GM19023 (cell line): ENCODE data around the gene VARS2.
"Not testable (repeated sequence)": the region's sequence is repeated elsewhere in the genome, so short reads cannot be mapped to it uniquely, and the experiment has no call there.

Experiments used
- ATAC-seq: cut with Tn5 transposase; IDR thresholded peaks from one replicate; pipeline ENCODE4 v1.9.1; 2021; ENCODE audit warnings: mild to moderate bottlenecking, moderate library complexity; ENCODE audit not compliant: unreplicated experiment

The VARS2 gene

DNA sequence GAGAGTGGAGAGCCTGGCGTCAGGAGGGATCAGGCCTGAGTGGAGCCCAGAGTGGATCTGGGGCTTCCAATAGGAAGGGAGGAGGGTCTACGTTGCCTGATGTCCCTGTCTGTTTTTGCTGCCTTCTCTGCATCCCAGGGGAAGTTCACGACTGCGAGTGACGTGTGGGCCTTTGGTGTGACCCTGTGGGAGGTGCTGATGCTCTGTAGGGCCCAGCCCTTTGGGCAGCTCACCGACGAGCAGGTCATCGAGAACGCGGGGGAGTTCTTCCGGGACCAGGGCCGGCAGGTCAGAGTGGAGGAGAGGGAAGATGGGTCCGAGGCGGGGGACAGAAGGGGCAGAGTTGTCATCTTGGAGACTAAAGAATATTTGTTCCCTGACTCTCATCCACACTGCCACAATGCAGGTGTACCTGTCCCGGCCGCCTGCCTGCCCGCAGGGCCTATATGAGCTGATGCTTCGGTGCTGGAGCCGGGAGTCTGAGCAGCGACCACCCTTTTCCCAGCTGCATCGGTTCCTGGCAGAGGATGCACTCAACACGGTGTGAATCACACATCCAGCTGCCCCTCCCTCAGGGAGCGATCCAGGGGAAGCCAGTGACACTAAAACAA lies 15.2 kb upstream of the VARS2 start:
- no peak for ATAC-seq

DNA sequence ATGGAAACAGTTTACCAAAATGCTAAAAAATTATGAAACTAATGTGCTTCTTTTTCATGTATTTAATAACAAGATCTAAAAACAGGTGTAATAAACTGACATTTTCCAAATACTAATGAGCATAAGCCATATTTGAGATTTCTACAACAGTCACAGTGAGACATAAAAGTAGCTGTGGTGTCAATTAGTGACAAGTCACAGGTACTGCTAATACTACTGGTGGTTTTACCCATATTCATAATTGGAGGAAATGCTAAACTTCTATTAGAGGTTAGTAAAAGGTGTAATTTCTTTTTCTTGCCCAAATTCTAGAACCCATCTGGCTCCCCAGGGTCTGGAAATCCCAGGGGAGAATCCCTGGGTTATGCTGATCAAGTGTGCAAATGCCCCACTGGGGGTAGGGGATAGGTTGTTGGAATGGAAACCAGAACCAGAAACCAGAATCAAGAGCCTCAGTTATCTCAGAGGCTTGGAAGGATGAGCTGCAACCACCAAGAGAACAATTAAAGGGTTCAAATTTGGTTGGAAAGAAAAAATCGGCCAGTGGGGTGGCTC lies 13.1 kb upstream of the VARS2 start:
- no peak for ATAC-seq

DNA sequence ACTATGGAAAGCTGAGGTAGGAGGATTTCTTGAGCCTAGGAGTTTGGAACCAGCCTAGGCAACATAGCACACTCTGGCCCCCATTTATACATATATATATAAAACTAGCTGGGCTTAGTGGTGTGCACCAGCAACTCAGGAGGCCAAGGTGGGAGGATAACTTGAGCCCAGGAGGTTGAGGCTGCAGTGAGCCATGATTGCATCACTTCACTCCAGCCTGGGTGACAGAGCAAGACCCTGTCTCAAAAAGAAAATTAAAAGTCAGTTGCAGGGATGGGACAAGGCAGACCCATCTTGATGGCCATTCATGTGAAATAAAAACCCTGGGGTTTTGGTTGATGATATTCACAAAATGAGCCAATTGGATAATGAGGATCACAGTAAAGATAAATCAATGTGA lies 12.6 kb upstream of the VARS2 start:
- no peak for ATAC-seq

DNA sequence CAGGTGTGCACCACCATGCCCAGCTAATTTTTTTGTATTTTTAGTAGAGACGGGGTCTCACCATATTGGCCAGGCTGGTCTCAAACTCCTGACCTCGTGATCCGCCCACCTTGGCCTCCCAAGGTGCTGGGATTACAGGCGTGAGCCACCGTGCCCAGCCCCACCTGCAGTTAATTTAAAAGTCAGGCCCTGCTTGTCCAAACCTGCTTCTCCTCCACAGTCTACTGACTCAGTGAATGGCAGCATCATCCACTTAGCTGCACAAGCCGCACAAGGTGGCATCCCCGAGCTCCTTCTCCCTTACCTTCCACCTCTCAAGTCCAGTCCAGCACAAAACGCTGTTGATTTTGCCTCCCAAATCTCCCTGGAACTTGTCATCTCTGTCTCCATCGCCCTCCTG lies 11.8 kb upstream of the VARS2 start:
- ATAC-seq = not testable (repeated sequence)

DNA sequence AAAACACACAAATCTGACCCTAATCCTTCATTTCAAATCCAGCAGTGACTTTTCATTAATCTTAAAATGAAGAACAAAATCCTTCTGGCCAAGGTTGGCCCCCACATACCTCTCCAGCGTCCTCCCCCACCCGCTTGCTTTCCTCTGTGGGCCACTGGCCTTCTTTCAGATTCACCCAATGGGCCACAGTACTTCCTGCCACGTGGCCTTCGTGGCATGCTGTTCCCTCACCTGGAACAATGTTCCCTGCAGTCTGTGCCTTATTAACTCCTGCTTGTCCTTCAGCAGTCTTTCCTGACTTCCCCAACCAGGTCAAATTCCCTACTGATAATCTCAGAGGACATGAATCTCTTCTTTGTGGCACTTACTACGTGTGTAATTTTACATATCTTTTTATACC lies 11.3 kb upstream of the VARS2 start:
- no peak for ATAC-seq

DNA sequence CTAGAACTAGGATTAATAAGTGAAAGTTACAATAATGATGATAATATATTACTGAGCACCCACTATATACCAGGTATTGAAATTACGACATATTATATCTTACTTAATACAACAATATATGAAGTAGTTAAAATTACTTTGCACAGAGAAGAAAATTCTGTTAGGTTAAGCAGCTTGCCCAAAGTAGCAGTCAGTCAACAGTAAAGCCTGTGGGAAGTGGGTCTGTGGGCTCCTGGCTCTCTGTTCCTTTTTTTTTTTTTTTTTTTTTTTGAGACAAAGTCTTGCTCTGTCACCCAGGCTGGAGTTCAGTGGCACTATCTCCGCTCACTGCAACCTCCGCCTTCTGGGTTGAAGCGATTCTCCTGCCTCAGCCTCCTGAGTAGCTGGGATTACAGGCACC lies 10.8 kb upstream of the VARS2 start:
- ATAC-seq = no peak

DNA sequence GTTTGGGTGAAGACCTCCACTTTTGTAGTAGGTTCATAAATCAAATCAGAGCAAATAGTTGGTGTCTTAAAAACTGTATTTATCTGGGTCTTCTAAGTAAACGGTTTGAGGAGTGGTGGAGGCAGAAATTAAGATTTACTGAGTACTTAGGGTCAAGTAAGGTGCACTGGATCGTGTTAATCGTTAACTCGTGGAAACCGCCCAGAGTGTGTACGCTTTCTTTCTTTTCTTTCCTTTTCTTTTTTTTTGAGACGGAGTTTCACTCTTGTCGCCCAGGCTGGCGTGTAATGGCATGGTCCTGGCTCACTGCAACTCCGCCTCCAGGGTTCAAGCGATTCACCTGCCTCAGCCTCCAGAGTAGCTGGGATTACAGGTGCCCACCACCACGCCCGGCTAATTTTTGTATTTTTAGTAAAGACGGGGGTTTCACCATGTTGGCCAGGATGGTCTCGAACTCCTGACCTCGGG lies 6.7 kb upstream of the VARS2 start:
- not testable (repeated sequence) for ATAC-seq

DNA sequence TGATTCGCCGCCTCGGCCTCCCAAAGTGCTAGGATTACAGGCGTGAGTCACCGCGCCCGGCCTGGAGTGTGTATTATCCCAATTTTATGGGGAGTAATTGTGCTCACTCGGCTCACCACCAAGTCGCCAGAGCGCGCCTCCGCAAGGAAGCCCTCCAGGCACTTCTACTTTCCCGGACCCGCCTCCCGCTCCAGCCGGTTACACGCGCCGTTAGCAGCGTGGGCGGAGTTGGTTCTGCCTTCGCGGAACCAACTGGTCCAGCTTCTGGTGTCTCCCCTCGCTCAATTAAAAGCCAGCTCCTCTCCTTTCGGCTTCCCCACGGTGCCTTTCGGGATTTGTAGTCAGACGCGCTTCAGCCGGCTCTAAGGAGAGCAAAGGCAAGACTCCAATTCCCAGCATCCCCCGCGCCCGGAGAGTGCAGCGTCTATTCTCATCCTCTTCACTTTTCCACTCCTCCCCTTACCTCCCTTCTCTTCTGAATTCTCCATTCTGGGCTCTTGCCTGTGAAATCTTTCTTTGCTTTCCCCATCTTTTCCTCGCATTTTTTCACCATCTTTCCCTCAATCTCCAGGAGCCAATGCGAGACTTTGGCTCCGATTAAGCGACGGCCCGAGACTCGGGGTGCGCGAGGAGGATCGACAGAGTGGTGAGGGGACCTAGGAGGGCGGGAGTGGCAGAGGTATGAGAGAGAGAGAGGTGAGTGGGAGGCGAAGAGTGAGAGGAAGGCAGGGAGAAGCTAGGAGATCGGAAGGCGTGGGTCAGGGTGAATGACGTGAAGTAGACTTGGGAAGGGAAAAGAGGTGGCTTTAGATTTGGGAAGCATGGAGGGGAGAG lies 6.1 kb upstream of the VARS2 start, which contains the start of gene GTF2H4:
Gene GTF2H4 (plus strand): TSS at position 450 of the 834 bp plus-strand sequence.
- ATAC-seq = peak; percentile 96

DNA sequence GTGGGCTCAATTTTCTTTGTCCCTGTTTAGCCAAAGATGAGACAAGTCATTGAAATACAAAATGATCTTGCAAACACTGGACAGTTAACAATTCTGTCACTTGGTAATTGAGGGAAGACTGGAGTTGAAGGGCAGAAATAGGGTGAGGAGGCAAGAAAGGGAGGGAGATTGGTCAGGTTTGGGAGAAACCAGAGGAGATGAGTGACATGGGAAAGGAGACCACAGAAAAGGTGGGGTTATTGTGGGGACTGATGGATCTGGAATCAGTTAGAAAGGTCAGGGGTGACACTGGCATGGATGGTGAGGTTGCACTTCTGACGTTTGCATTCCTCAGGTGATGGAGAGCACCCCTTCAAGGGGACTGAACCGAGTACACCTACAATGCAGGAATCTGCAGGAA lies 5.3 kb upstream of the VARS2 start:
- no peak for ATAC-seq

DNA sequence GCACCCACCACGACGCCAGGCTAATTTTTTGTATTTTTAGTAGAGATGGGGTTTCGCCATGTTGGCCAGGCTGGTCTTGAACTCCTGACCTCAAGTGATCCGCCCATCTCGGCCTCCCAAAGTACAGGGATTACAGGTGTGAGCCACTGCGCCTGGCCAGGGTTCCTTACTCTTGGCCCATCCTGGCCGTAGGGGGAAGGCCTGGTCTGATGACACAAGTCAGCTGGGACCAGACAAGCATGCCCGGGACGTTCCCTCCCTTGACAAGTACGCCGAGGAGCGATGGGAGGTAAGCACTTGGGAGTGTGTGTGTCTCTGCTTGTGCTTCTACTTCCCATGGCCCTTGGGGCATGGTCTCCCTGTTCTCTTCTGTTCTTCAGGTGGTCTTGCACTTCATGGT lies 3.6 kb upstream of the VARS2 start:
- not testable (repeated sequence) for ATAC-seq

DNA sequence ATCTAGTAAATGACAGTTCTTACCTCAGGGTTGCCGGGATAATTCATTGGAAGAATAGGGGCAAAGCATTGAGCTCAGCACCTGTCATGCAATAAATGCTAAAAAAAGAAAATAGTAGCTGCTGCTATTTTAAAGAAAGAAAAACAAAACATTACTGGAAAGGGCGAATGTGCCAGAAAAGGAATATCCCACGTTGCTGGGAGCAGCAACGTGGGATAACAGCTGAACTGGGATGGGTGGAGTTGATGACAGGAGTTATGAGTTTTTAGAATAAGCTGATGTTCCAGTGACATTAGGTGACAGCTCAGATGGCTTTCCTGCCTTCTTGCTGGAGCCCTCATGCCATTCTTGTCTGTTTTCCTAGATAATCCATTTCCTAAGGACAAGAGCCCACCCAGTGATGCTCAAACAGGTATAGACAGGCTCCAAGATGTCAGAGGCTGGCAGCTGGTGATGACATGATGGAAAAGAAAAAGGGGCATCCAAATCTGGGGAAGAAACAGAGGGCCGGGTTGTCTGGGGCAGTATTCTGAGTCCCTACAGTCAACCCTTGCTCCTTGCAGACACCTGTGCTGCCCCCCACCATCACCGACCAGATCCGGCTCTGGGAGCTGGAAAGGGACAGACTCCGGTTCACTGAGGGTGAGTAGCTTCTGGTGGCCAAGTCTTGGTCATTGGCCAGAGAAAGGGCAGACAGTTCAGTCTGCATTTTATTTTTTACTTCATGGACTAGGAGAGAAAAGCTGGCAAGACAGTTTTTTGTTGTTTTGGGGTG lies 1.1 kb upstream of the VARS2 start:
- ATAC-seq = no peak

DNA sequence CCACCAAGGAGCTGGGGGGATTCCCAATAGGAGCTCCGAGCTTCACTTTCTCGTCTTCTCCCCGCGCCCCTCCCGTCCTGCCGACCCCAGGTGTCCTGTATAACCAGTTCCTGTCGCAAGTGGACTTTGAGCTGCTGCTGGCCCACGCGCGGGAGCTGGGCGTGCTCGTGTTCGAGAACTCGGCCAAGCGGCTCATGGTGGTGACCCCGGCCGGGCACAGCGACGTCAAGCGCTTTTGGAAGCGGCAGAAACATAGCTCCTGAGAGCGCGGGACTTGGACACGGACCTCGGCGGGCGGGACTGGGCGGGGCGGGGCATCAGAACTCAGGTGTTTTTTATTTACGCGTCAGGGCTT lies 340 bp upstream of the VARS2 start:
- ATAC-seq = no peak

DNA sequence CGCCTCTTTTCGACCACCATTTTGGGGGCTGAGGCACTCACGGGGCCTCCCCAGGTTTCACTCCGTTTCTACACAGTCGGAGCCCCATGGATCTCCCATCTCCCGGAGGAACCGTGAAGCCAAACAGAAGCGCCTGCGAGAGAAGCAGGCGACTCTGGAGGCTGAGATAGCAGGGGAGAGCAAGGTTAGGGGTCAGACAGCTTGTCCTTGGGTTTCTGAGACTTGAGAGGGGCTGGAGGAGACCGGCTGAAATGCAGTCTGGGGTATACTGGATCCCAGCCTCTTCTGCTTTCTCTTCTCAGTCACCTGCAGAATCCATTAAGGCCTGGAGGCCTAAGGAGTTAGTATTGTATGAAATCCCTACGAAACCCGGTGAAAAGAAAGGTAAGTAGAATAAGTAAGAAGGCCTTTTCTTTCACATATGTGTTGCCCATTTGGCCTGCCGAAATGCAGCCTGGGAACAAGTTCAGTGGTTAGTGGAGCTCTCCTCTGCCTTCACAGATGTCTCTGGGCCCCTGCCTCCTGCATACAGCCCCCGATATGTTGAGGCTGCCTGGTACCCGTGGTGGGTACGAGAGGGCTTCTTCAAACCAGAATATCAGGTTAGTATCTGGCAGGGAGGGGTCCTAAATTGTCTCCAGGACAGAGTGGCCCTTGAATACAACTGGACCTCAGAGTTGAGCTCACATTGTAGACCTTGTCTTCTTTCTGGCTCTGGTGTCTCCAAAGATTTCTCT lies 984 bp downstream of the VARS2 start:
- no peak for ATAC-seq

DNA sequence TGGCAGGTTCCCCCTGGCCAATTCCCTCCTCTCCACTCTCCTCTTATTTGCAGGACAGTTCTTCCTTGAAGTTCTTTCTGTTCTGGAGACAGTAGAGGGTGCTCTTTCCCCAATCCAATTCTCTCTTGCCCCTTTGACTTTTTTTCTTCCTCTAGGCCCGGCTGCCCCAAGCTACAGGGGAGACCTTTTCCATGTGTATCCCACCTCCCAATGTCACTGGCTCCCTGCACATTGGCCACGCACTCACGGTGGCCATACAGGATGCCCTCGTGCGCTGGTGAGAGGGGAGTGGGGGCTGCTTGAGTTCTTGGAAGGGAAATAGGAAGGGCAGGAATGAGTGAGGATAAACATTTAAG lies 1.5 kb downstream of the VARS2 start:
- no peak for ATAC-seq

DNA sequence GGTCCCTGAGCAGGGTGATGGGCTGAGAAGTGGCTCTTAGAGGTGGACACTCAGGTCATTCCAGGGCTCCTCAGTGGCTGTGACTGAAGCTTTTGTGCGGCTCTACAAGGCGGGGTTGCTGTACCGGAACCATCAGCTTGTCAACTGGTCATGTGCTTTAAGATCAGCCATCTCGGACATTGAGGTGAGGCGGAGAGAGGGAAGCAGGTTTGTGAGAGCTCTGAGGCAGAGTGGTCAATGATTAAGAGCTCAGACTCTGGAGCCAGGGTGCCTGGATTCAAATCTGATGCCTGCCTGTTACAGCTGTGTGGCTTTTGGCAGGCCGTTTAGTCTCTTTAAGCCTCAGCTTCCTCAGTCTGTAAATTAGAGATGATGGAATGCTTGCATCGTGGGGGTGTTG lies 3.0 kb downstream of the VARS2 start:
- ATAC-seq = no peak

DNA sequence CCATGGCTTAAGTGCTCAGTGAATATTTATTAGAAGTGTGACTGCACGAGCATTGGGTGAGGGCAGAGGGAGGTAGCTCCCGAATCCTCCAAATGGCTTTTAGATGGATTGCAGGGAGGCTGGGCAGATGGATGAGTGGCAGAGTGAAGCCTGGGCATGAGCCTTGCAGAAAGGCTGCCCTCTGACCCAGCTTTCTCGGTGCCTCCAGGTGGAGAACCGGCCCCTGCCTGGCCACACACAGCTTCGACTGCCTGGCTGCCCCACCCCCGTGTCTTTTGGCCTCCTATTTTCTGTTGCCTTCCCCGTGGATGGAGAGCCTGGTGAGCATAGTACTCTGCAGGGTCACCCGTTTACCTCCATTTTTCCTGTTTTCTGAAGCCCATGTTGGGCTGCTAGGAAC lies 3.4 kb downstream of the VARS2 start:
- ATAC-seq = no peak

DNA sequence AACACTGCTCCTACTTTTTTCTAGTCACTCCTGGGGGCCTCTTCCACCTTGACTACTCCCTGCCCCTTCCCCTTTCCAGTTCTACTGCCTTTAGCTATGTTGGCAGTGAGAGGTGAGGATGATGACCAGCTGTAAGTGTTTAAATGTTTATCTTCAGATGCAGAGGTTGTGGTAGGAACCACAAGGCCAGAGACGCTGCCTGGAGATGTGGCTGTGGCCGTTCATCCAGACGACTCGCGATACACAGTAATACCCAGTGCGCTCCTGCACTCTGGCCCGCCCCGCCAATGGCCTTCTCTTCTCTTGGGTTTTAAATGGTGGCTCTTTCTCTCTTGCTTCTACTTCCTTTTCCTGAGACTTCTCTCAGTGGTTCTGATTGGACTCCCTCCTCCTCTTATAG lies 4.6 kb downstream of the VARS2 start:
- no peak for ATAC-seq

DNA sequence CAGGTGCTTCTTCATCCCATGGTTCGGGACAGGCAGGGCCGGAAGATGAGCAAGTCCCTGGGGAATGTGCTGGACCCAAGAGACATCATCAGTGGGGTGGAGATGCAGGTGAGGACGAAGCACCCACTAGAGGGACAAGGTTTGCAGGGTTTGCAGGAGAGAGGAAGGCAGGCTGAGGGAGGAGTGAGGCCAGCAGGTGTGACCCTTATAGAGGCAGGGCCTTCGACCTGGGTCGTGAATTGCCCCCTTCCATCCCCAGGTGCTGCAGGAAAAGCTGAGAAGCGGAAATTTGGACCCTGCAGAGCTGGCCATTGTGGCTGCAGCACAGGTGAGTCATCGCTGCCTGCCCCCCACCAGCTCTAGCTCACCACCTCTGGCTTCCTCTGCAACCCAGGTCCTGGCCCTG lies 8.4 kb downstream of the VARS2 start:
- ATAC-seq = no peak

DNA sequence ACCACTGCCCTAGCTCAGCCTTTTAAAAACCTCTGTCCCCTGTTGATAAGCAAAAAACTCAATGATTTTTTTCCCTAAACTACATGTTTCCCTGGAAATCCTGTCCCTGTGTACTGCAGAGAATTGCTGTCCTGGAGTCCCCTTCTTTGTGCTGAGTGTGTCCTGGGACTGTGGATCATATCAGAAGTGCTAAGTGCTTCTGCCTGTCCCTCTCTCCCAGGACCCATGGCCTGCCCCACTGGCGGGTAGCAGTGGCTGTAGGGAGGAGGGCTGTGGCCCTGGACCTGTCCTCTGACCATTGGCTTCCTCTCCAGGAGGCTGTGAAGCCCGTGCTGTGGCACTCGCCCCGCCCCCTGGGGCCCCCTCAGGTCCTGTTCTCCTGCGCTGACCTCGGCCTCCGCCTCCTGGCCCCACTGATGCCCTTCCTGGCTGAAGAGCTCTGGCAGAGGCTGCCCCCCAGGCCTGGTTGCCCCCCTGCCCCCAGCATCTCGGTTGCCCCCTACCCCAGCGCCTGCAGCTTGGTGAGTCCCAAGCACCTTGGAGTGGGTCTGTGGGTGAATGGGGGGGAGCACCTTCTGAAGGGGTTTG lies 10.1 kb downstream of the VARS2 start:
- ATAC-seq = not testable (repeated sequence)

DNA sequence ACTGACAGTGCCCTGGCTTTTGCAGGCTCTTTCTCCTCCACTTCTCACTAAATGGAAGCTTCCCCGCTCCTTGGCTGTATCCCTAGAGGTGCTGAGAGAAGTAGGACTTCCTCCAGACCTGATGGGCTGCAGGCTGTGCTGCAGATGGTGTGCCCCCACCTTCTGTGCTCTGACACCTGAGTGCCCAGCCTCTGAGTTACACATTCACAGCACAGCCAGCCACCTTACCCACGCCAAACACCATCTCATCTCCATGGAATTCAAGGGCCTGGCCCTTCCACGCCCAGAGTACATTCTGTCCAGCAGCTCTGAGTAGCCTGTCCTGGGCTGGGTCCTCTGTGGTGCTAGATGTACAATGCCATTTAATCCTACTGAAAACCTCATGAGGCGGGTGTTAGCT lies 12.6 kb downstream of the VARS2 start:
- ATAC-seq = no peak
